ENCODE data around the gene NPY2R. TPM values are rescaled to one million over a fixed set of nuclear protein-coding genes. Genes with fewer than 3 reads are reported as not detected.

The NPY2R gene
- total RNA-seq, 1 experiment from 2014 or later, result not detected

DNA sequence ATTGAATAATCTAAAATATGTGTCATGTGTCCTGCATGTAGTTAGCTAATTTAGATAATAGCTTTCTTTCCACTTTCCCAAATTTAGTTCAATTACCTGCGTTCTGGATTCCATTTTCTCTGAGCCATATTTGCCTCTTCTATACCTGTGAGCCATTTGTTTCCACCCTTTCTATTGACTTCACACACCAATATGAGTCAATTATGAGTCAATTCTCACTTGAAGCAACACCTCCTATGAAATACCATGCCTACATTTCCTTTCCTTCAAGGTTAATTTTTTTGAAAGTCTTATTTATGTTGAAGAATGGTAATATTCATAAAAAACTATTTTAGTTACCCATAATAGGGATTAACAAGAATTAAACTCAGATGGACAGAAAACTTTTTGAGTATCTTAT lies 25.8 kb downstream of the NPY2R start:
- no peak overlapping the region for H3K4me2 ChIP-seq (ENCODE audit: low read depth, low read length, poor library complexity, severe bottlenecking)
- H3K79me2 ChIP-seq (ENCODE audit: low read length), result no peaks in the 10 kb centered on the region
- no peaks in the 10 kb centered on the region for H3K9me2 ChIP-seq (replicated peaks; ENCODE audit: insufficient read depth, low read length)
- no peak overlapping the region for H3K4me3 ChIP-seq (ENCODE audit: low read length)
- no peak overlapping the region for H3K9ac ChIP-seq (ENCODE audit: low read length)
- no peaks in the 10 kb centered on the region for H3K4me1 ChIP-seq (ENCODE audit: low read length)
- no peaks in the 10 kb centered on the region for H3K27me3 ChIP-seq (ENCODE audit: low read length)
- no peaks in the 10 kb centered on the region for H3K9me3 ChIP-seq (ENCODE audit: low read length)
- H3K27ac ChIP-seq (ENCODE audit: low read length), result no peak overlapping the region
- no peak overlapping the region for H2AFZ ChIP-seq (ENCODE audit: low read length)
- no peaks in the 10 kb centered on the region for H4K20me1 ChIP-seq (ENCODE audit: insufficient read depth, low read depth, low read length)
- no peak for DNase-seq
- H3K36me3 ChIP-seq (ENCODE audit: insufficient read depth, low read length), result no peaks in the 10 kb centered on the region

DNA sequence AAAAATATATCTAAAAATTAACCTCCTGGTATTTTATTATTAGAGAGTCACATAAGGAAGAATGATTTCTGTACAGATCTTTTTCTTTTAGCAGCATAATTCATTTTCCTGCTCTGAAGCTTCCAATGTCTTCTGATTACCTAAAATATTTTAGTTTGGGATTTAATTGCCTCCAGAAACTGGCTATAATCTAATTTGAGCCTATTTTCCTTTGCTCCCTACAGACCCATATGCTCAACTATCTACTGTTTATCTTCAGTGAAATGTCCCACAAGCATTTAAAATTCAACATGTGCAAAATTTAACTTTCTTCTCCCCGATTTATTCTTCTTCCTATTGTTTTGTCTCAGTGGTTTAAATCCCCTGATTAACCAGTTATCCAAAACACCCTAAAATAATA lies 29.1 kb downstream of the NPY2R start:
- no peak for DNase-seq
- Histone ChIP-seq H3K36me3 (ENCODE audit: insufficient read depth, low read length) (no peaks in the 10 kb centered on the region), H3K79me2 (ENCODE audit: low read length) (no peaks in the 10 kb centered on the region), H3K4me2 (ENCODE audit: low read depth, low read length, poor library complexity, severe bottlenecking) (no peak overlapping the region), H3K4me1 (ENCODE audit: low read length) (no peaks in the 10 kb centered on the region), H3K27me3 (ENCODE audit: low read length) (no peaks in the 10 kb centered on the region), H3K9ac (ENCODE audit: low read length) (no peak overlapping the region), H4K20me1 (ENCODE audit: insufficient read depth, low read depth, low read length) (no peaks in the 10 kb centered on the region), H3K4me3 (ENCODE audit: low read length) (no peak overlapping the region), H3K9me2 (replicated peaks; ENCODE audit: insufficient read depth, low read length) (no peaks in the 10 kb centered on the region), H2AFZ (ENCODE audit: low read length) (no peak overlapping the region), H3K9me3 (ENCODE audit: low read length) (no peaks in the 10 kb centered on the region), H3K27ac (ENCODE audit: low read length) (no peak overlapping the region)

- Histone ChIP-seq H3K27ac (ENCODE audit: low read length) (no peak overlapping the region), H3K4me2 (ENCODE audit: low read depth, low read length, poor library complexity, severe bottlenecking) (no peak overlapping the region), H4K20me1 (ENCODE audit: insufficient read depth, low read depth, low read length) (no peaks in the 10 kb centered on the region), H3K9me2 (replicated peaks; ENCODE audit: insufficient read depth, low read length) (no peaks in the 10 kb centered on the region), H3K36me3 (ENCODE audit: insufficient read depth, low read length) (no peaks in the 10 kb centered on the region), H3K79me2 (ENCODE audit: low read length) (no peaks in the 10 kb centered on the region), H3K4me3 (ENCODE audit: low read length) (no peak overlapping the region), H3K4me1 (ENCODE audit: low read length) (no peaks in the 10 kb centered on the region), H3K9ac (ENCODE audit: low read length) (no peak overlapping the region), H2AFZ (ENCODE audit: low read length) (no peak overlapping the region), H3K9me3 (ENCODE audit: low read length) (no peaks in the 10 kb centered on the region), H3K27me3 (ENCODE audit: low read length) (0 out of 2 replicates have a peak, but pooled peaks cover 3% of the 10 kb centered on the region)
- no peak for DNase-seq
These were observed 32.8 kb downstream of the NPY2R start for GRCh38 chr4:155241225-155241624.

DNA sequence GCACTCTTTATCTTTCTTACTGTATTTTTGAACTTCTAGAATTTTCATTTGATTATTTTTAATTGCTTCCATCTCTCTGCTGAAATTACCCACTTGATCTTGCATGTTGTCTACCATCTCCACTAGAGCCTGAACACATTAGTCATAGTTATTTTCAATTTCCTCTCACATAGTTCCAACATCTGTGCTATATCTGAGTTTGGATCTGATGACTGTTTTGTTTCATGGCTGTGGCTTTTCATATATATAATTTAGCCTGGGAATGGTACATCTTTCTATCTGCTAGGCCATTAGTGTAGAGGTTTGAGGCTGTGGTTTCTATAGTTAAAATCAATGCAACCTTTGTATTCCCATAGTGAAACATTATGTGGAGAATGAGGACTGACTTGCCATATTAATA lies 33.2 kb downstream of the NPY2R start:
- Histone ChIP-seq H3K9me2 (replicated peaks; ENCODE audit: insufficient read depth, low read length) (no peaks in the 10 kb centered on the region), H3K9me3 (ENCODE audit: low read length) (no peaks in the 10 kb centered on the region), H4K20me1 (ENCODE audit: insufficient read depth, low read depth, low read length) (no peaks in the 10 kb centered on the region), H3K27ac (ENCODE audit: low read length) (no peak overlapping the region), H3K4me1 (ENCODE audit: low read length) (no peaks in the 10 kb centered on the region), H3K4me3 (ENCODE audit: low read length) (no peak overlapping the region), H3K27me3 (ENCODE audit: low read length) (0 out of 2 replicates have a peak, but pooled peaks cover 3% of the 10 kb centered on the region), H3K9ac (ENCODE audit: low read length) (no peak overlapping the region), H3K36me3 (ENCODE audit: insufficient read depth, low read length) (no peaks in the 10 kb centered on the region), H3K79me2 (ENCODE audit: low read length) (no peaks in the 10 kb centered on the region), H2AFZ (ENCODE audit: low read length) (no peak overlapping the region), H3K4me2 (ENCODE audit: low read depth, low read length, poor library complexity, severe bottlenecking) (no peak overlapping the region)
- no peak for DNase-seq

- no peak overlapping the region for H3K9ac ChIP-seq (ENCODE audit: low read length)
- H3K9me3 ChIP-seq (ENCODE audit: low read length), result no peaks in the 10 kb centered on the region
- no peaks in the 10 kb centered on the region for H4K20me1 ChIP-seq (ENCODE audit: insufficient read depth, low read depth, low read length)
- no peak overlapping the region for H3K27ac ChIP-seq (ENCODE audit: low read length)
- no peak overlapping the region for H3K4me3 ChIP-seq (ENCODE audit: low read length)
- H3K27me3 ChIP-seq (ENCODE audit: low read length), result 0 out of 2 replicates have a peak, but pooled peaks cover 3% of the 10 kb centered on the region
- H3K4me1 ChIP-seq (ENCODE audit: low read length), result no peaks in the 10 kb centered on the region
- no peaks in the 10 kb centered on the region for H3K36me3 ChIP-seq (ENCODE audit: insufficient read depth, low read length)
- no peaks in the 10 kb centered on the region for H3K79me2 ChIP-seq (ENCODE audit: low read length)
- H2AFZ ChIP-seq (ENCODE audit: low read length), result no peak overlapping the region
- H3K9me2 ChIP-seq (replicated peaks; ENCODE audit: insufficient read depth, low read length), result no peaks in the 10 kb centered on the region
- DNase-seq, result no peak
- no peak overlapping the region for H3K4me2 ChIP-seq (ENCODE audit: low read depth, low read length, poor library complexity, severe bottlenecking)
These were observed 36.7 kb downstream of the NPY2R start for GRCh38 chr4:155245105-155245504.

DNA sequence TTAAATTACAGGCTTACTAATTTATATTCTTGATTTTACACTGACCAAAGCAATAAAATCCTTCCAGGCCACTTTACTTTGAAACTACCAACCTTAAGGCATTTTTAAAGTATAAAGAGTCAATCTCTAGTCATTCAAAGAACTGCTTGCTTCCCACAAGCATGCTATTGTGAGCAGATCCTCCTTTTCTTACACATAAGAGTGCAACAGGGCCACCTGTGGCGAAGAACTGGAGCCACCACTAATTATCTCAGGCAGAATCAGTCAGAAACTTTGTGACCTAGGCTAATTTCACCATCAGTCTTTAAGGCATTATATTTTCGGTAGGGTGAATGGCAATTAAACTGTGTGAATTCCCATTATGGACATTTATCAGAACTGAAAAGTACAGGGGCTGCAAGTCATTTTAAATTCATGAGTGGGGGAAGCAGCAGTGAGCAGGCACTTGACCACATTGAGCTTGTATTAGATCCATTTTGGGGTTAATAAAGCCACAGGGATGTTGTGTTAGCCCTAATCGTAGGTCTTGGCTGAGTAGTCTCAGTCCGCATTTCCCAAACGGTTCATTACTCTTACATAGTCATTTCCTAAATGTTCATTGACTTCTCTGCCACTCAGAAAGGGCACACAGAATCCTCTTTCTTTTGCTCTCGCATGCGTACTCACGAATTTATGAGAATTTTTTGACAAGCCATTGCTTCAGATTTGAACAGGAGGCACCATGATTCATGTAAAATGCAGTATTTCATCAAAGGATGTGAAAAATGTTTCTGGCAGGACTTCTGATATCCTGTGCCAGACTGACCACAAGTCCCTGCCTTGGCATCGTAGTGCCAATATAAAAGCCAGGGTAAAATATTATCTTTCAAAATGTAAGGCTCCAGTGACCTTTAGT lies 39.8 kb downstream of the NPY2R start:
- Histone ChIP-seq H3K27me3 (ENCODE audit: low read length) (0 out of 2 replicates have a peak, but pooled peaks cover 3% of the 10 kb centered on the region), H3K4me3 (ENCODE audit: low read length) (no peak overlapping the region), H3K9me3 (ENCODE audit: low read length) (no peaks in the 10 kb centered on the region), H3K79me2 (ENCODE audit: low read length) (no peaks in the 10 kb centered on the region), H3K9me2 (replicated peaks; ENCODE audit: insufficient read depth, low read length) (no peaks in the 10 kb centered on the region), H4K20me1 (ENCODE audit: insufficient read depth, low read depth, low read length) (no peaks in the 10 kb centered on the region), H2AFZ (ENCODE audit: low read length) (no peak overlapping the region), H3K36me3 (ENCODE audit: insufficient read depth, low read length) (no peaks in the 10 kb centered on the region), H3K9ac (ENCODE audit: low read length) (no peak overlapping the region), H3K4me1 (ENCODE audit: low read length) (no peaks in the 10 kb centered on the region), H3K27ac (ENCODE audit: low read length) (no peak overlapping the region), H3K4me2 (ENCODE audit: low read depth, low read length, poor library complexity, severe bottlenecking) (no peak overlapping the region)
- no peak for DNase-seq

DNA sequence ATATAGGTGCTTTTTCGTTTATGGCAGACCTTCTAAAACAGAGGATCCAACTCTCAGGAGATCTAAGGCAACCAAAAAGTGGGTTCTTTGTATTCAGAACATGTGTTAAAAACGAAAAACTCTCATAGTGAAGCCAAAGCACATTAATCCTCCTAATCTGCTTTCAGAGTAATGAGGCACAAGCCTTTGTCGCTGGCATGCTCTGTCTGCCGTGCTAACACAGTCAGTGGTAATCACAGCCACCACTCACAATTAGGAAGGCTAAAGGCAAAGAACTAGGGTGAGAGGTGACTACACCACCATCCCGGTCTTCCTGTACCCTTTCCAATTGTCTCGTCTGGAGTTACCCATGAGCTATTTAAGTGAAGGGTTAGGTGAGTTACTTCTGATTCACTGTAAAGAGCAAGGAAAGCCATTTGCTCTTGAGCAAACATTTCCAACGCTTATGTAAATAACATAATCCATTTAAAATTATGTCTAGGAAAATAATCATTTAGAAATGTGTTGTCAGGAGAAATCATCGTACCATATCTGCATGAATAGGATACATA lies 40.7 kb downstream of the NPY2R start:
- Histone ChIP-seq H3K27ac (ENCODE audit: low read length) (no peak overlapping the region), H3K27me3 (ENCODE audit: low read length) (0 out of 2 replicates have a peak, but pooled peaks cover 3% of the 10 kb centered on the region), H4K20me1 (ENCODE audit: insufficient read depth, low read depth, low read length) (no peaks in the 10 kb centered on the region), H3K36me3 (ENCODE audit: insufficient read depth, low read length) (no peaks in the 10 kb centered on the region), H3K9ac (ENCODE audit: low read length) (no peak overlapping the region), H3K4me1 (ENCODE audit: low read length) (no peaks in the 10 kb centered on the region), H3K9me3 (ENCODE audit: low read length) (no peaks in the 10 kb centered on the region), H3K9me2 (replicated peaks; ENCODE audit: insufficient read depth, low read length) (no peaks in the 10 kb centered on the region), H3K4me2 (ENCODE audit: low read depth, low read length, poor library complexity, severe bottlenecking) (no peak overlapping the region), H2AFZ (ENCODE audit: low read length) (no peak overlapping the region), H3K4me3 (ENCODE audit: low read length) (no peak overlapping the region), H3K79me2 (ENCODE audit: low read length) (no peaks in the 10 kb centered on the region)
- DNase-seq, result no peak

- no peaks in the 10 kb centered on the region for H3K9me3 ChIP-seq (ENCODE audit: low read length)
- no peaks in the 10 kb centered on the region for H4K20me1 ChIP-seq (ENCODE audit: insufficient read depth, low read depth, low read length)
- H3K36me3 ChIP-seq (ENCODE audit: insufficient read depth, low read length), result no peaks in the 10 kb centered on the region
- no peaks in the 10 kb centered on the region for H3K9me2 ChIP-seq (replicated peaks; ENCODE audit: insufficient read depth, low read length)
- no peak overlapping the region for H3K4me2 ChIP-seq (ENCODE audit: low read depth, low read length, poor library complexity, severe bottlenecking)
- no peaks in the 10 kb centered on the region for H3K4me1 ChIP-seq (ENCODE audit: low read length)
- H2AFZ ChIP-seq (ENCODE audit: low read length), result no peak overlapping the region
- H3K79me2 ChIP-seq (ENCODE audit: low read length), result no peaks in the 10 kb centered on the region
- H3K27me3 ChIP-seq (ENCODE audit: low read length), result no peaks in the 10 kb centered on the region
- no peak overlapping the region for H3K9ac ChIP-seq (ENCODE audit: low read length)
- no peak overlapping the region for H3K4me3 ChIP-seq (ENCODE audit: low read length)
- H3K27ac ChIP-seq (ENCODE audit: low read length), result no peak overlapping the region
- no peak for DNase-seq
These were observed 43.9 kb downstream of the NPY2R start for GRCh38 chr4:155252327-155252726.
